Fibroblast of peridontal ligament (primary cell): Measurements from ENCODE around the gene BCKDK.

Source experiments
- DNase-seq: peaks from one replicate; pipeline ENCODE4 v3.0.0-alpha.2; 2010; ENCODE audit errors: extremely low read depth

BCKDK gene

DNA sequence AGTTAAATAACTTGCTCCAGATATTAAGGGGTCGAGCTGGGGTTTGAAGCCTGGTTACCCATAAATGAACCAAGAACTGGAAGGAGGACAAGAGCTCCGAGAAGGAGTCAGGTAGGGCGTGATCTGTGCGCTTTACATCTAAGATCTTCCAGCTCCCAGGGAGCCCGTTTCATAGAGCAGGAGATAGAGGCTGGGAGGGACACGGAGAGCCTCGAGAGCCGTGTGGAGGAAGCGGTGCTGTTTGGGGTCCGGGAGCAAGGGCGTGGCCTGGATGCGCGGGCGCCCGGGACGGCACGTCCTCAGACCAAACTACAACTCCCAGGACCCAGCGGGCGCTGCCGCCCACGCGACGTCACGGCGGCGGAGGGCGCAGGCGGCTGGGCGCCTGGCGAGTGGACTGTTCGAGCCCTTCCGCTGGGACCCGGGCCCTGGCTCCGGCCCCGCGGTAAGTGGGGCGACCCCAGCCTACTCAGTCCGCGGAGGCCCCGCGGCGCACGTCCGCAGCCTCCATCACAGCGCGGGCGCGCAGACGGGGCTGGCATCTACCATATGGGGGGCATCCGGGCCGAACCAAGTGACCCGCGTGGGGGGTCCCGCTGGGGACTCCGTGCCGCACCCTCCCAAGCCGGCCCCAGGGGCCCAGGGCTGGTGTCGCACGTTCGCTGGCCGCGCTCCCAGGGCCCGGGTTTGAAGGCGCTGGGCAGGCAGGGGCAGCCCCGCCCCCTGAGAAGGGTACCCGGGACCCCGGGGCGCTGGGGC is at the start of gene BCKDK:
BCKDK (plus strand) TSS at position 352 of the 759 bp plus-strand sequence. CDS start 838 bp downstream, outside the sequence.
- peak; percentile 48 for DNase-seq

DNA sequence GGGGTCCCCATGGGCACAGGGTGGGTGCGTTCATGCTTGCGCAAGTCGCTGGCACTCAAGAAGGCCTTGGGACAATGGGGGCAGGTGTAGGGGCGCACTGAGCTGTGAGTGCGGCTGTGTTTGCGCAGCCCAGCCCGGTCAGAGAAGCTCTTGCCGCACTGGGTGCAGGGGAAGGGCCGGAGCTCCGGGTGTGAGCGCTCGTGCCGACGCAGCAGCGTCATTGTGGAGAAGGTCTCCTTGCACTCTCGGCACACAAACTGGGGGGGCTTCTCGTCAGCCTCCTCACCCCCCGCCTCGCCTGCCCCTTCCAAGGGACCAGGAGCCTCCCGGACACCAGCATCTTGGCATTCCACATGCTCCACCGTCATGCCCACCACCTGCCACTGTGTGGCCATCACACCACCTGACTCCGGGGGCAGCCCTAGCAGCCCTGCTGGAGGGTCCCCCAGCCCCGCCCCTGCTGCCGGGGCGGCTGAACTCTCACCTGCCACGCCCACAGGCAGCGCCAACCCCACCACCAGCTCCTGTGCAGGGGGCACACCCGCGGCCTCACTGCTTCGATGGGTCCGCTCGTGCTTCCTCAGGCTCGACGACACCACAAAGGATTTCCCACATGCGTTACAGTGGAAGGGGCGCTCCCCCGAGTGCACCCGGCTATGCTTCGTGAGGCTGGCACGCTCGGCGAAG is 46.9 kb upstream of the BCKDK start:
- DNase-seq = no peak

- no peak for DNase-seq
Observed at GRCh38 chr16:31061813-31062440, 46.3 kb upstream of the BCKDK start.

DNA sequence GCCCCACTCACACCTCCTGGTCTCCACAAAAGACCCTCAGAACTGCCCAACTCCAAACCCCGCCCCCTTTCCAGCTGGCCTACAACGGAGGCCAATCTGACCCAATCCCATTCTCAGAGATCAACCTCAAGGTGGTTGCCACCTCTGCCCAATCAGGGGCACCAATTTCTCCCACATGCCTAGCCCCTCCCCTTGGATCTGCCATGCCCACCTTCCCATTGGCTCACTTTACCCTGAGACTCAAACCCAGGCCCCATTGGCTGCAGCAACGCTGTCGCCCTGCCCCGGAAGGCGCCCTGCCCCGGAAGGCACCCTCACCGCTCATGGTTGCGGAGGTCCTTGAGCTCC is 44.7 kb upstream of the BCKDK start:
- no peak for DNase-seq

GRCh38 chr16:31063843-31064611 is 44.2 kb upstream of the BCKDK start:
- DNase-seq = no peak

DNA sequence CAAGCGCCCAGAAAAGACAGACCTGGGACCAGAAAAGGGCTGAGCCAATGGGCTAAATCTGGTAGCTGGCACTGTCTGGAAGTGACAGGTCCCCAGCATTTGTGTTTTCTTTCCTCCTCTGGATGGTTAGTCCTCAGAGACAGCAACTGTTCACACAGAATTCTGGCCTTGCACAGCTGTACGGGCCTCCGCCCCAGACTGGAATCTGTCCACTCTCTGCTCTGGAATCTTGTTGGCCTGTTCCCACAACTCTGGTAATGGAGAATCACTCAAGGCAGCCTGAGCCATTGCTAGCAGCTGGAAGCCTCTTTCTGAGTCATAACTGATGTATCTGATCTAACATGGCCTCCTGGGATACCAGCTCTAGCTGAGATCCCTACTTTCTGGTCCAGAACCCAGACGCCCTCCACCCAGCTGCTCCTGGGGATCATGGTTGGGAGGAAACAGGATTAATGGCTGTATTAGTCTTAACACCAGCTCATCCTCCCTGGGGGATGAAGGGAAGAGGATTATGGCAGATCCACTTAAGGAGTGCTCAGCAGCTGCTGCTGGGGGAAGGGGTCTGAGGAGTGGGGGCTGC is 43.2 kb upstream of the BCKDK start:
- DNase-seq = peak; percentile 97

GRCh38 chr16:31067342-31067741 is 40.8 kb upstream of the BCKDK start:
- no peak for DNase-seq

- DNase-seq = peak; percentile 97
Observed at GRCh38 chr16:31071861-31072260, 36.3 kb upstream of the BCKDK start.

- peak; percentile 46 for DNase-seq
Observed at GRCh38 chr16:31072540-31073141, 35.5 kb upstream of the BCKDK start.

GRCh38 chr16:31073142-31073969 is 34.8 kb upstream of the BCKDK start:
- DNase-seq = peak; percentile 84

DNA sequence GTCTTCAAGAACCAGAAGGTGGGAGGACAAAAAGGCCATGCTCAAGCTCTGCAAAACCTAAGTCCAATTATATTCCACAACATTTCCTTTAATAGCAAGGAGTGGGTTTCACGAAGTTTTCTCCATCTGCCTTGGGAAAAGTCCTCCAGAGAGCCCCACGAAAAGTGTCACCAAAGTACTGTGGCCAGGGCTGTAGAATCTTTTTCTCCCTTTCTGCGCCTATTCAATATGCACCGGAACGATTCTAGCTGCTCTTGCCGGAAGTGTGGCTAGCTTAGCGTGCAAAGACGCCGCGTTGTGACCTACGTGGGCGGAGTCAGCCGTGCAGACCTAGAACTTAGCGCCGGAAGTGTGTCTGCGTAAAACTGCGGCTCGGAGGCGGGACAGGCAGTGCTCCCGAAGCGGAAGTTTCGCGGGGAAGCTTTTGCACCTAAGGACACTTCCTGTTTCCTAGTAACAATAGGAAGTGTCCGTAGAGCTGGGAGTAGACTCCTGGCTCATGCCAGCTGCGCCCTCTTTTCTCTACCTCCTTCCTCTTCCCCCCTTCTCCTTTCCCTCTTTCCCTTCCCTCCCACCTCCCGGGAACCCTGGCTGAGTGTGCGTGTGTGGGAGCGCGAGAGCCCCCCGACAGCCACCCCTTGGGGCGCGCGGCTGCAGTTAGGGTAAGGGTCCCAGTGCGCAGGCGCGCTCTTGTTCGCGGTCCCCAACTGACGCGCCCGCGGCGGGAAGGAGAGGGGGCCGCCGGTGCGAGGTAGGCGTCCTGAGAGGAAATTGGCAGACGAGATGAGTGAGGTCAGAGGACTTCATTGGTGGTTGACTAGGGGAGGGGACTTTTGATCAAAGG is 34.0 kb upstream of the BCKDK start, which contains the start of the genes ZNF646 and ZNF668:
ZNF646 (plus strand) TSS at position 453 of the 844 bp plus-strand sequence. CDS start 1,903 bp downstream, outside the sequence.
ZNF668 (minus strand) TSS at position 271 of the 844 bp plus-strand sequence. CDS start 9,781 bp downstream, outside the sequence.
- DNase-seq = peak; percentile 99

DNA sequence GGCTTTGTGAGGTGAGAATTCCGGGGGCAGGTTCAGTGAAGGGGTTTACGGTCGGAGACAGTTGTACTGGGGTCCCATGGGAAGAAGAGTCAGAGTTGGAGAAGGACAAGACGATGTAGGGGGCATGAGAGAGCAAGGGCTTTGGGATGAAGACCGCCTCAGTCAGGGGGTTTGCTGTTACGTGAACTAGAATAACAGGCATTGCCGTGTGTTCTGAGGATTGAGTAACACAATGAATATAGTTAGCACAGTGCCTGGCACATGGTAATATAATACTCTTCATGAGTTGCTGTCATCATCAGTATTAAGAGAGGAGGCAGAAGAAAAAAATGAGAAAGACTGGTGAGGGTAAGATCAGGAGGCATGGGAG is 33.4 kb upstream of the BCKDK start:
- no peak for DNase-seq

- no peak for DNase-seq
Observed at GRCh38 chr16:31076319-31076718, 31.9 kb upstream of the BCKDK start.

DNA sequence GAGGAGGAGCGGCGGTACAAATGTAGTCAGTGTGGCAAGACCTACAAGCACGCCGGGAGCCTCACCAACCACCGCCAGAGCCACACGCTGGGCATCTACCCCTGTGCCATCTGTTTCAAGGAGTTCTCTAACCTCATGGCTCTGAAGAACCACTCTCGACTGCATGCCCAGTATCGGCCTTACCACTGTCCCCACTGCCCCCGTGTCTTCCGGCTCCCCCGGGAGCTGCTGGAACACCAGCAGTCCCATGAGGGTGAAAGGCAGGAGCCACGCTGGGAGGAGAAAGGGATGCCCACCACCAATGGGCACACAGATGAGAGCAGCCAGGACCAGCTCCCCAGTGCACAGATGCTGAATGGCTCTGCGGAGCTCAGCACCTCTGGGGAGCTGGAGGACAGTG is 31.2 kb upstream of the BCKDK start:
- DNase-seq = no peak

GRCh38 chr16:31077592-31078396 is 30.4 kb upstream of the BCKDK start:
- DNase-seq = no peak

DNA sequence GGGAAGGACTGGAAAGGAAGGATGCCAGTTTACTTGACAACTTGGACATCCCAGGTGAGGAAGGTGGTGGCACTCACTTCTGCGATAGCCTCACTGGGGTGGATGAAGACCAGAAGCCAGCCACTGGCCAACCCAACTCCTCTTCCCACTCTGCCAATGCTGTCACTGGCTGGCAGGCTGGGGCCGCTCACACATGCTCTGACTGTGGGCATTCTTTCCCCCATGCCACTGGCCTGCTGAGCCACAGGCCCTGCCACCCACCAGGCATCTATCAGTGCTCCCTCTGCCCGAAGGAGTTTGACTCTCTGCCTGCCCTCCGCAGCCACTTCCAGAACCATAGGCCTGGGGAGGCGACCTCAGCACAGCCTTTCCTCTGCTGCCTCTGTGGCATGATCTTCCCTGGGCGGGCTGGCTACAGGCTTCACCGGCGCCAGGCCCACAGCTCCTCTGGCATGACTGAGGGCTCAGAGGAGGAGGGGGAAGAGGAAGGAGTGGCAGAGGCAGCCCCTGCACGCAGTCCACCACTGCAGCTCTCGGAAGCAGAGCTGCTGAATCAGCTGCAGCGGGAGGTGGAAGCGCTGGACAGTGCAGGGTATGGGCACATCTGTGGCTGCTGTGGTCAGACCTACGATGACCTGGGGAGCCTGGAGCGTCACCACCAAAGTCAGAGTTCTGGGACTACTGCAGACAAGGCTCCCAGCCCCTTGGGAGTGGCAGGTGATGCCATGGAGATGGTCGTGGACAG is 29.4 kb upstream of the BCKDK start:
- DNase-seq = no peak

- no peak for DNase-seq
Observed at GRCh38 chr16:31079342-31079944, 28.7 kb upstream of the BCKDK start.
